Measurements from ENCODE around the gene CCDC137. TPM values are rescaled to one million over a fixed set of nuclear protein-coding genes. Genes with fewer than 3 reads are reported as not detected.

The CCDC137 gene
- total RNA-seq, 1 experiment from 2014 or later = 49.9 TPM

DNA sequence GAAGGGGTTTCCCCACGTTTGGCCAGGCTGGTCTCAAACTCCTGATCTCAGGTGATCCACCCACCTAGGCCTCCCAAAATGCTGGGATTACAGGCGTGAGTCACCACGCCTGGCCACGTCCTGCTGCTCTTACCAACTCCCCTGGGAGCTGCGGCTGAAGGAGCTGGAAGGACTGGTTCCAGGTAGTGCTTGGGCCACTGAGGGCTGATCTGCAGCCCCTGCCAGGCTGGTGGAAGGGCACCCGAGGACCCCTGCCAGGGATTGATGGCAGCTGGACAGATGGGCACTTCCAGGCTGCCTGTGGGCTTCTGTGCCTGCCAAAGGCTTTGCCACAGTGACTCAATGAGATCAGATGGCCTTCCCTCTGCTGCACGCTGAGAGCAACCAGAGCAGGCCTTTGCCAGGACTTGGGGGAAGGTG lies 2.5 kb upstream of the CCDC137 start:
- Histone ChIP-seq H3K36me3 (ENCODE audit: low read depth, low read length) (peaks cover 4% of the 10 kb centered on the region; the same call in 1 of the 2 replicates), H3K9ac (ENCODE audit: low read length) (no peak overlapping the region), H3K4me1 (ENCODE audit: insufficient read depth, low read length) (peaks cover 46% of the 10 kb centered on the region), H3K27ac (ENCODE audit: low read length) (no peak overlapping the region), H2AFZ (ENCODE audit: low read length) (no peak overlapping the region), H3K4me2 (ENCODE audit: low read length) (no peak overlapping the region), H3F3A (ENCODE audit: low read length, unreplicated experiment) (no peaks in the 10 kb centered on the region), H3K9me3 (ENCODE audit: low read length) (no peaks in the 10 kb centered on the region), H3K4me3 (ENCODE audit: low read length) (no peak overlapping the region), H4K20me1 (ENCODE audit: low read length) (no peaks in the 10 kb centered on the region), H3K9me2 (replicated peaks; ENCODE audit: low read length) (no peaks in the 10 kb centered on the region), H3K27me3 (ENCODE audit: low read length) (no peaks in the 10 kb centered on the region), H3K79me2 (ENCODE audit: low read length) (peaks cover 41% of the 10 kb centered on the region)
- ChIA-PET POLR2A (ENCODE audit: unreplicated experiment) (no interaction called here), CTCF (no interaction called here)
- intact Hi-C loops (cut with micrococcal nuclease) = no loop called here
- ATAC-seq = no peak
- TF ChIP-seq EZH2phosphoT487 (IDR thresholded peaks at IDR 0.05; ENCODE audit: borderline replicate concordance, low read length) = no peak
- TF ChIP-seq EZH2 (IDR thresholded peaks at IDR 0.05; ENCODE audit: low read length, unreplicated experiment) = no peak
- TF ChIP-seq CTCF (conservative IDR thresholded peaks at IDR 0.05; ENCODE audit: low read depth, low read length) = no peak
- no TSS peak for BruUV-seq (replicated peaks)
- peak; percentile 65 for DNase-seq

- H3K79me2 ChIP-seq (ENCODE audit: low read length) = peaks cover 55% of the 10 kb centered on the region
Observed at GRCh38 chr17:81665205-81666091, 1.1 kb upstream of the CCDC137 start.

More at GRCh38 chr17:81665205-81666091, 1.1 kb upstream of the CCDC137 start:
- peak; percentile 5 for ATAC-seq
- H4K20me1 ChIP-seq (ENCODE audit: low read length) = no peaks in the 10 kb centered on the region
- intact Hi-C loops (cut with micrococcal nuclease) = loop anchor here (2.0 kb wide), 1 partner anchor 29 kb away; the partner anchor contains the start of genes NPLOC4 and TSPAN10
- TF ChIP-seq EZH2 (IDR thresholded peaks at IDR 0.05; ENCODE audit: low read length, unreplicated experiment) (no peak), CTCF (conservative IDR thresholded peaks at IDR 0.05; ENCODE audit: low read depth, low read length) (no peak), EZH2phosphoT487 (IDR thresholded peaks at IDR 0.05; ENCODE audit: borderline replicate concordance, low read length) (no peak)
- ChIA-PET POLR2A (ENCODE audit: unreplicated experiment) (no interaction called here), CTCF (no interaction called here)
- H2AFZ ChIP-seq (ENCODE audit: low read length) = peak overlapping the region; percentile 71
- peak; percentile 9 for DNase-seq
- peak overlapping the region; percentile 93 for H3K4me3 ChIP-seq (ENCODE audit: low read length)
- H3K9me2 ChIP-seq (replicated peaks; ENCODE audit: low read length) = no peaks in the 10 kb centered on the region
- no peaks in the 10 kb centered on the region for H3K9me3 ChIP-seq (ENCODE audit: low read length)
- H3K27me3 ChIP-seq (ENCODE audit: low read length) = no peaks in the 10 kb centered on the region
- H3K27ac ChIP-seq (ENCODE audit: low read length) = peak overlapping the region; percentile 69
- BruUV-seq (replicated peaks) = no TSS peak
- peak overlapping the region; percentile 98 for H3K9ac ChIP-seq (ENCODE audit: low read length)
- peaks cover 35% of the 10 kb centered on the region for H3K4me1 ChIP-seq (ENCODE audit: insufficient read depth, low read length)
- peaks cover 14% of the 10 kb centered on the region for H3K36me3 ChIP-seq (ENCODE audit: low read depth, low read length)
- no peaks in the 10 kb centered on the region for H3F3A ChIP-seq (ENCODE audit: low read length, unreplicated experiment)
- H3K4me2 ChIP-seq (ENCODE audit: low read length) = peak overlapping the region; percentile 100
